GM18909 (cell line): Measurements from ENCODE around the gene ALDH8A1.

Experiments used
- ATAC-seq: cut with Tn5 transposase; IDR thresholded peaks from one replicate; pipeline ENCODE4 v1.9.1; 2021; ENCODE audit warnings: mild to moderate bottlenecking; ENCODE audit not compliant: unreplicated experiment, poor library complexity

The ALDH8A1 gene

GRCh38 chr6:134880487-134881190 lies 69.3 kb downstream of the ALDH8A1 start:
- no peak for ATAC-seq

- ATAC-seq: no peak
These were observed 71.8 kb downstream of the ALDH8A1 start for GRCh38 chr6:134878136-134878535.

- no peak for ATAC-seq
These were observed 74.5 kb downstream of the ALDH8A1 start for GRCh38 chr6:134875367-134875766.

GRCh38 chr6:134873500-134874388 lies 76.2 kb downstream of the ALDH8A1 start:
- ATAC-seq: no peak

- peak; percentile 93 for ATAC-seq
These were observed 79.0 kb downstream of the ALDH8A1 start for GRCh38 chr6:134870677-134871498.

- no peak for ATAC-seq
These were observed 81.1 kb downstream of the ALDH8A1 start for GRCh38 chr6:134868812-134869211.
